Tibial nerve (tissue), 4 donors: ENCODE measurements around the gene FAM184A.

Experiments
- EP300 ChIP-seq, 2 donors: sonication (generic); formaldehyde crosslinking; IDR thresholded peaks; one replicate each; pipeline ENCODE4 v1.6.1; 2017; ENCODE audit warnings: antibody characterized with exemption in 2 of 2, mild to moderate bottlenecking in 1 of 2
- POLR2A ChIP-seq, 2 donors: fragments of 450-650 bp; IDR thresholded peaks; one replicate each; pipeline ENCODE4 v1.6.1; 2017; ENCODE audit warnings: antibody characterized with exemption in 2 of 2, mild to moderate bottlenecking in 2 of 2, moderate library complexity in 2 of 2
- TF ChIP-seq, protein P1 (sequence below), 5 experiments: fragments of 200-600 bp in 3 of 5; fragments of 450-650 bp in 2 of 5; sonication (generic) in 3 of 5; IDR thresholded peaks; one replicate each; pipeline ENCODE4 v1.5.1; 2016 to 2019; ENCODE audit warnings: antibody characterized with exemption in 5 of 5, mild to moderate bottlenecking in 3 of 5, moderate library complexity in 2 of 5

DNA sequence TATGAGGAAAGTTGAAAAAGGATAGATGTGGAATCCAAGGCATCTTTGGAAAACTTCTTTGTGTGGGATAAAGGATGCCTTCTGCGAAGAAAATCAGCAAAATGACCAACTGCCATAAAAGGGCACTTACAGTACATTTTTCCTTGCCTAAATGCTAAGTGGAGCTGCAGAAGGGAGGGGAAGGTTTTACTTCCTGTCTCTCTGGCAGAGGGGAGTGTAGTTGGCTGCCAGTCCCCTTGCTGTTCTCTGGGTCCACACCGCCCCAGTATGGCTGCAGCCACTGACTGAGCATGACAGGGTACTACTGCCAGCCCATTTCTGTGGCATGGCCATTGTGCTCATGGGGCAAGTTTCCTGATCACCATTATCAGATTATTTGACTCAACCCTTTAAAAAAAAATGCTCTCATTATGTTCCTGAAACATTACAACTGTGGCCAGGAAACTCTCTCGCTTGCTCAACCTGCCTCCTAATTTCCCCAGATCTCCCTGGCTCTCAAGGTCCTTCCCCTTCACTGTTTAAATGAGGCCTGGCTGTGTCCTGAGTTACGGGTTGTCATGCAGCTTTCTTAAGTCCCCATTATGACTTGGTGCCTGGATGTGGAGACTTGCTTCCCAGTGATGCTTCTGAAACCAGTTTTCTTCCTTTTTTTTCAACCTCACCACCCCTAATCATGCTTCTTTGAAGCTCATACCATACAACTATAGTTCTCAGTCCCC, 34.5 kb upstream of the FAM184A start:
- TF ChIP-seq, protein P1, sequence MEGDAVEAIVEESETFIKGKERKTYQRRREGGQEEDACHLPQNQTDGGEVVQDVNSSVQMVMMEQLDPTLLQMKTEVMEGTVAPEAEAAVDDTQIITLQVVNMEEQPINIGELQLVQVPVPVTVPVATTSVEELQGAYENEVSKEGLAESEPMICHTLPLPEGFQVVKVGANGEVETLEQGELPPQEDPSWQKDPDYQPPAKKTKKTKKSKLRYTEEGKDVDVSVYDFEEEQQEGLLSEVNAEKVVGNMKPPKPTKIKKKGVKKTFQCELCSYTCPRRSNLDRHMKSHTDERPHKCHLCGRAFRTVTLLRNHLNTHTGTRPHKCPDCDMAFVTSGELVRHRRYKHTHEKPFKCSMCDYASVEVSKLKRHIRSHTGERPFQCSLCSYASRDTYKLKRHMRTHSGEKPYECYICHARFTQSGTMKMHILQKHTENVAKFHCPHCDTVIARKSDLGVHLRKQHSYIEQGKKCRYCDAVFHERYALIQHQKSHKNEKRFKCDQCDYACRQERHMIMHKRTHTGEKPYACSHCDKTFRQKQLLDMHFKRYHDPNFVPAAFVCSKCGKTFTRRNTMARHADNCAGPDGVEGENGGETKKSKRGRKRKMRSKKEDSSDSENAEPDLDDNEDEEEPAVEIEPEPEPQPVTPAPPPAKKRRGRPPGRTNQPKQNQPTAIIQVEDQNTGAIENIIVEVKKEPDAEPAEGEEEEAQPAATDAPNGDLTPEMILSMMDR (IDR thresholded peaks at IDR 0.05): no peak
- TF ChIP-seq POLR2A (IDR thresholded peaks at IDR 0.05): no peak
- TF ChIP-seq EP300 (IDR thresholded peaks at IDR 0.05): no peak
